HFFc6 (cell line): ENCODE results near the gene UBL5. TPM values are rescaled to one million over a fixed set of nuclear protein-coding genes. Genes with fewer than 3 reads are reported as not detected.

Source experiments
- DNase-seq: peaks from one replicate; pipeline ENCODE4 v3.0.0-alpha.2; 2018
- H3K27ac Mint-ChIP-seq: 2 replicates; pipeline ENCODE4 v1.8.0; 2020; ENCODE audit warnings: mild to moderate bottlenecking, mixed read lengths
- H3K27me3 Mint-ChIP-seq: 2 replicates; pipeline ENCODE4 v1.8.0; 2021; ENCODE audit warnings: mild to moderate bottlenecking, moderate library complexity, mixed read lengths; ENCODE audit not compliant: insufficient read depth
- H3K36me3 Mint-ChIP-seq: 2 replicates; pipeline ENCODE4 v1.8.0; 2021; ENCODE audit warnings: low read depth, mixed read lengths
- H3K4me1 Mint-ChIP-seq: 2 replicates; pipeline ENCODE4 v1.8.0; 2020; ENCODE audit warnings: low read depth, mixed read lengths
- H3K4me3 Mint-ChIP-seq: 2 replicates; pipeline ENCODE4 v1.8.0; 2020; ENCODE audit warnings: mild to moderate bottlenecking, moderate library complexity, mixed read lengths
- H3K9me3 Mint-ChIP-seq: 2 replicates; pipeline ENCODE4 v1.8.0; 2020; ENCODE audit warnings: mild to moderate bottlenecking, mixed read lengths
- total RNA-seq, 6 experiments: library from RNA; stranded (reverse); fragmentation: NEBNext Ultra II Directional; extraction: Animal tissue kit (Norgen Biotek cat#: 25700); gene quantifications; 2 replicates in 1 of 6; 3 replicates in 5 of 6; pipeline ENCODE4 v1.2.3, GENCODE V29; 2021
- TF ChIP-seq, protein P1 (sequence below): fragments of 200-600 bp; sonication (generic); IDR thresholded peaks from 2 replicates; pipeline ENCODE4 v1.5.0; 2021; ENCODE audit warnings: antibody characterized with exemption, mild to moderate bottlenecking

Gene UBL5
- total RNA-seq, 6 experiments from 2014 or later: 365 to 483 (median 418) TPM

DNA sequence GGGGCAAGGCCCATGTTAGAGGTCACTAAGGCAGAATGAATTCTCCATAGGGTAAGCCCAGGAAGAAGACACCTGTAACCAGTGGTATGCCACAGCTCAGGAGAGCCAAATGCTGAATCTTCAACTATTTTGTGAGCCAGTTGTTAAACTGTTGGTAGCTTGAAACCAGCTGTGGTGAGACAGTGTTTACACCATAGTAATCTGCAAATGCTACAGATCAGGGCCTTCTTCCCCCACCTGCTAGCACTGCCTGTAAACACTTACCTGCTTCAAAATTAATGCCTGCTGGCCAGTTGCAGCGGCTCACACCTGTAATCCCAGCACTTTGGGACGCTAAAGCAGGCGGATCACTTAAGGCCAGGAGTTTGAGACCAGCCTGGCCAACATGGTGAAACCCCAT lies 20.9 kb upstream of the UBL5 start:
- Mint-ChIP-seq H3K4me1 (no peaks in the 10 kb centered on the region), H3K27ac (no peak overlapping the region), H3K4me3 (no peak overlapping the region), H3K36me3 (peaks cover 12% of the 10 kb centered on the region), H3K27me3 (no peaks in the 10 kb centered on the region), H3K9me3 (no peaks in the 10 kb centered on the region)
- no peak for DNase-seq
- TF ChIP-seq, protein P1, sequence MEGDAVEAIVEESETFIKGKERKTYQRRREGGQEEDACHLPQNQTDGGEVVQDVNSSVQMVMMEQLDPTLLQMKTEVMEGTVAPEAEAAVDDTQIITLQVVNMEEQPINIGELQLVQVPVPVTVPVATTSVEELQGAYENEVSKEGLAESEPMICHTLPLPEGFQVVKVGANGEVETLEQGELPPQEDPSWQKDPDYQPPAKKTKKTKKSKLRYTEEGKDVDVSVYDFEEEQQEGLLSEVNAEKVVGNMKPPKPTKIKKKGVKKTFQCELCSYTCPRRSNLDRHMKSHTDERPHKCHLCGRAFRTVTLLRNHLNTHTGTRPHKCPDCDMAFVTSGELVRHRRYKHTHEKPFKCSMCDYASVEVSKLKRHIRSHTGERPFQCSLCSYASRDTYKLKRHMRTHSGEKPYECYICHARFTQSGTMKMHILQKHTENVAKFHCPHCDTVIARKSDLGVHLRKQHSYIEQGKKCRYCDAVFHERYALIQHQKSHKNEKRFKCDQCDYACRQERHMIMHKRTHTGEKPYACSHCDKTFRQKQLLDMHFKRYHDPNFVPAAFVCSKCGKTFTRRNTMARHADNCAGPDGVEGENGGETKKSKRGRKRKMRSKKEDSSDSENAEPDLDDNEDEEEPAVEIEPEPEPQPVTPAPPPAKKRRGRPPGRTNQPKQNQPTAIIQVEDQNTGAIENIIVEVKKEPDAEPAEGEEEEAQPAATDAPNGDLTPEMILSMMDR: no peak

DNA sequence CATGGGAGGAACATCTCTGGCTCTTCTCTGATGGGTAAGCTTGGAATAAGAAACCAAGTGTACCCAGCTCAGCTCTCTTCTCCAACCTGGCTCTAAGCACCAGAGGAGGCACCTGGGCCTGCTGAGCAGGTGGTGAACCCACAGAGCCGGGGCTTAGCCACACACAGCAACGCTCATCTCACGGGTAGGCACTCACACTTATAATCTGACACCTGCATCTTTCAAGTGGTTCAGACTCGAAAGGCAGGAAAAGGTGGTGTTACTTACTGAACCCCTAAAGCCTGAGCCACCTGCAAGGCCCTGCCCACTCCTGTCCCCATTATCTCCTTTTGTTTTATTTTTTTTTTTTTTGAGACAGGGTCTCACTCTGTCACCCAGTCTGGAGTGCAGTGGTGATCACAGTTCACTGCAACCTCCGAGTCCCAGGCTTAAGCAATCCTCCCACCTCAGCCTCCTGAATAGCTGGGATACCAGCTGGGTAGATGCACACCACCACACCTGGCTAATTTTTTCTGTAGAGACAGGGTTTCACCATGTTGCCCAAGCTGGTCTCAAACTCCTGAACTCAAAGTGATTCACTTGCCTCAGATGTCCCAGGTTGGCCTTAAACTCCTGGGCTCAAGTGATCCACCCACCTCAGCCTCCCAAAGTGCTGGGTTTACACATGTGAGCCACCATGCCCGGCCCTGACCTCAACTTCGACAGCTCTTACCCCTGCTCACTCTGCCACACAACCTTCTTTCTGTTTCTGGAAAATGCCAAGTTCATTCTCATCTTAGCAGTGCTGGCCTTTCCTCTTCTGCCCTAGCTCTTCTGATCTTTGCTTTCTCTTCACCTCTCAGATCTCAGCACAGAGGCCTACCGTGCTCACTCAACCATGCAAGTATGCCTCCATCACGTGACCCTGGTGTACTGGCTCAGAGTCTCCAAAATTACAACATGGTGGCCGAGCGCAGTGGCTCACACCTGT lies 18.6 kb upstream of the UBL5 start:
- Mint-ChIP-seq H3K4me1 (no peaks in the 10 kb centered on the region), H3K27me3 (no peaks in the 10 kb centered on the region; the same call in 1 of the 2 replicates), H3K9me3 (no peaks in the 10 kb centered on the region), H3K27ac (no peak overlapping the region), H3K4me3 (no peak overlapping the region), H3K36me3 (peaks cover 10% of the 10 kb centered on the region)
- no peak for DNase-seq
- TF ChIP-seq, protein P1: no peak

DNA sequence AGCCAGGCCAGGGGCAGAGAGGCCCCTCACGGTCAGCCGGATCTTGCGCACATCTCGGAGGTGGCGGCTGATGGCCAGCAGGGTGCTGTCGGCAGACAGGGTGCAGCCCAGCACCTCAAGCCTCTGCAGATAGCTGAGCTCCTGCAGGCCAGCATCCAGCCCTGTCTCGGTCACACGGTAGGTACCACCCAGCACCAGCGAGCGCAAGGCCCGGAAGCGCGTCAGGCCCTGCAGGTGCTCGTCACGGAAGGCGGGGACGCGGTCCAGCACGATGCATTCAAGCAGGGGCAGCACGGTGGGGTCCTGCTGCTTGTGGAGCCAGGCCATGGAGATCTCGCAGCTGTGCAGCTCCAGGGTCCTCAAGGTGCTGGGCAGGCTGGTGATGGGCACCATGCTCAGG lies 16.6 kb upstream of the UBL5 start:
- no peaks in the 10 kb centered on the region for H3K9me3 Mint-ChIP-seq
- H3K36me3 Mint-ChIP-seq: peaks cover 16% of the 10 kb centered on the region
- H3K4me3 Mint-ChIP-seq: no peak overlapping the region
- TF ChIP-seq, protein P1: no peak
- H3K4me1 Mint-ChIP-seq: no peaks in the 10 kb centered on the region; the same call in 1 of the 2 replicates
- no peak for DNase-seq
- no peaks in the 10 kb centered on the region; the same call in 1 of the 2 replicates for H3K27me3 Mint-ChIP-seq
- no peak overlapping the region for H3K27ac Mint-ChIP-seq

DNA sequence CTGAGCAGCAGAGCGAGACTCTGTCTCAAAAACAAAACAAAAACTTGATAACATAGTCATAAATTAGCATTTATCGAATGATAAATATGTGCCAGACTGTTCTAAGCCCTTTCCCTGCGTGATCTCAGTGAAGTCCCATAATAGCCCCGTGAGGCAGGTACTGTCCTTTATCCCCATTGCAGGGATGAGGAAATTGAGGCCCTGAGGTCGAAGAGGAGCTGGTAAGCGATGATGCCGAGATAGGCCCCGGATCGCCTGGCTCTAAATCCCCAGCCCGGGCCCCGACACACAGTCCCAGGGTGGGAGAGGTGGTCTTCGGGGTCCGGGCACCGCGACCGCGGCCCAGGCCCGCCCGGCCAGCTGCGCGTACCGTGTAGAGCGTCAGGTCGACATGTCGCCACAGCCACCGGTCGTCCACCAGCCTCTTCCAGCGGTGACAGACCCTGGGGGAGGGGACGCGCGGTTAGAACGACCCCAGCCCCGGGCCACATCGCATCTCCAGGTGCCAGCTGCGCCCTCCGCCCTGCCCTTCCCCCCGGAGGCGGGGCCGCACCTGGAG lies 9.5 kb upstream of the UBL5 start:
- TF ChIP-seq, protein P1: no peak
- Mint-ChIP-seq H3K27ac (peak overlapping the region; percentile 95), H3K36me3 (peaks cover 21% of the 10 kb centered on the region), H3K9me3 (no peaks in the 10 kb centered on the region), H3K27me3 (peaks cover 1% of the 10 kb centered on the region), H3K4me1 (peaks cover 27% of the 10 kb centered on the region), H3K4me3 (peak overlapping the region; percentile 94)
- DNase-seq: no peak

DNA sequence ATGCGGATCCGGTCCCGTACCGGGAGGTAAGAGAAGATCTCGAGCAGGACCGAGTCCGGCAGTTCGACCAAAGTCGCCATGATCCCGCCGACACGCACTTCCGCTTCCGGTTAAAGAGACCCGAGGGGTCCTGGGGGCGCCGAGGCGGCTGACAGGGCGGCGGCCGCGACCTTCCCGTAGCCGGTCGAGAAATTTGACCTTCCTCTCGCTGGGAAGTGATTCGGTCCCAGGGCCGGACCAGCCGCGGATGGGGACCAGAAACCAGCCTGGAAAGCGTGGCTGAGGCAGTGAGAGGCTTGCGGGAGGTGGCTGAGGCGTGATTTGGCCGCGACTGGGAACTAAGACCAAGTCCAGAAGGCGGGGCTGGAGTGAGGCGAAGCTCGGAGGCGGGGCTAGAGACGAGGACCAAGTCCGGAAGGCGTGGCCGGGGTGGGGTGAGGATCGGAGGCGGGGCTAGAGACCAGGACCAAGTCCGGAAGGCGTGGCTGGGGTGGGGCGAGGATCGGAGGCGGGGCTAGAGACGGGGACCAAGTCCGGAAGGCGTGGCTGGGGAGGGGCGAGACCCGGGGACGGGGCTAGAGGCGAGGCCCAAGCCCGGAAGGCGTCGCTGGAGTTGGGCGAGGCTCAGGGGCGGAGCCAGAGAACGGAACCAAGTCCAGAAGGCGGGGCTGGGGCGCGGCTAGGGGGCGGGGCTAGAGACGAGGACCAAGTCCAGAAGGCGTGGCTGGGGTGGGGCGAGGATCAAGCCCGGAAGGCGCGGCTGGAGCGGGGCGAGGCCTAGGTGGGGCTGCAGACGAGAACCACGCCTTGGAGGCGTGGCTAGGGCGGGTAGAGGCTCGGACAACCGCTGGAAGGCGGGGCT lies 8.8 kb upstream of the UBL5 start, which contains the start of gene FBXL12:
Gene FBXL12, minus strand, starts transcription at position 346 of the 862 bp plus-strand sequence. Its CDS starts 266 bp downstream, at position 80.
- peaks cover 18% of the 10 kb centered on the region for H3K36me3 Mint-ChIP-seq
- H3K27ac Mint-ChIP-seq: peak within 1 kb of the TSS; percentile 95
- H3K4me3 Mint-ChIP-seq: peak within 1 kb of the TSS; percentile 94
- DNase-seq: peak; percentile 99
- TF ChIP-seq, protein P1: no peak
- peaks cover 27% of the 10 kb centered on the region for H3K4me1 Mint-ChIP-seq
- H3K27me3 Mint-ChIP-seq: peaks cover 1% of the 10 kb centered on the region
- H3K9me3 Mint-ChIP-seq: no peaks in the 10 kb centered on the region
